GM21515 (cell line): ENCODE results near the gene ASTL.

ENCODE experiments used
- ATAC-seq: cut with Tn5 transposase; IDR thresholded peaks from one replicate; pipeline ENCODE4 v1.9.1; 2021; ENCODE audit not compliant: unreplicated experiment

Gene ASTL

DNA sequence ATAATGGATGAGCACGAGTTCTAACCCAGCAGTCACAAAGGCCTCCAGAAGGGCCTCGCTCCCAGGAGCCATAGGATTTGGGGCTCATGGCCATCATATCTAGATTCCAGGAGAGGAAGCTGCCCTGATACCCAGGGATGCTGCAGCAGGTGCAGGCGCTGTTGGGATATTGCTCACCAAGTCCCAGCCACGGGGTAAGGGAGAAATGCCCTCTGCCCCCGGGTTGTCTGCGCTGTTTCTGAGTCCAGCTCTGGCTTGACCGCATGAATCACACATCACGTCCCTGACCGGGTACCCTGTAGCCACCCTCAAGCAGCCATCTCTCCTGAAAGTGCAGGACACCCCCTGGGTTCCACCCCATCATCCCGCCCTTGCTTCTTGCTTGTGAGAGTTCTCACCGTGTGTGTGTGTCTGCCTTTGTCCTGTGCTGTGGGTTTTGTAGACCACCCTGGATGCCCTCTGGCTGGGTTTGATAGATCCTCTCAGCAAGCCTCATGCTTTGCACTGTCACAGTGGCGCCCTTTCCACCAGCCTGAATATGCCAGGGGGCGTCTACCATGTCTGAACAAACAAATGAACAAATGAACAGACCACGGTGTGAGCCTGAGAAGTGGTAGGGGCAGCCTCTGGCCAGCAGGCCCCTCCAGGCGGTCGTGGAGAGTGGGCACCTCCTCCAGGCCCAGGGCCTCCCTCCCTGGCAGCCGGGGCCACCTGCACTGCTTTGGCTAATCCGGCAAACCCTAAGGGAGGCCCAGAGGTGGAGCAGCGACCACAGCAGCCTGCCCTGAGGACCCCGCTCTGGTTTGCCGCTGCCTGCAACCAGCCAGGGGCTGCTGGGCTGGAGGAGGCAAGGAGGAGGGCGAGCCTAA, 54.1 kb downstream of the ASTL start:
- no peak for ATAC-seq

DNA sequence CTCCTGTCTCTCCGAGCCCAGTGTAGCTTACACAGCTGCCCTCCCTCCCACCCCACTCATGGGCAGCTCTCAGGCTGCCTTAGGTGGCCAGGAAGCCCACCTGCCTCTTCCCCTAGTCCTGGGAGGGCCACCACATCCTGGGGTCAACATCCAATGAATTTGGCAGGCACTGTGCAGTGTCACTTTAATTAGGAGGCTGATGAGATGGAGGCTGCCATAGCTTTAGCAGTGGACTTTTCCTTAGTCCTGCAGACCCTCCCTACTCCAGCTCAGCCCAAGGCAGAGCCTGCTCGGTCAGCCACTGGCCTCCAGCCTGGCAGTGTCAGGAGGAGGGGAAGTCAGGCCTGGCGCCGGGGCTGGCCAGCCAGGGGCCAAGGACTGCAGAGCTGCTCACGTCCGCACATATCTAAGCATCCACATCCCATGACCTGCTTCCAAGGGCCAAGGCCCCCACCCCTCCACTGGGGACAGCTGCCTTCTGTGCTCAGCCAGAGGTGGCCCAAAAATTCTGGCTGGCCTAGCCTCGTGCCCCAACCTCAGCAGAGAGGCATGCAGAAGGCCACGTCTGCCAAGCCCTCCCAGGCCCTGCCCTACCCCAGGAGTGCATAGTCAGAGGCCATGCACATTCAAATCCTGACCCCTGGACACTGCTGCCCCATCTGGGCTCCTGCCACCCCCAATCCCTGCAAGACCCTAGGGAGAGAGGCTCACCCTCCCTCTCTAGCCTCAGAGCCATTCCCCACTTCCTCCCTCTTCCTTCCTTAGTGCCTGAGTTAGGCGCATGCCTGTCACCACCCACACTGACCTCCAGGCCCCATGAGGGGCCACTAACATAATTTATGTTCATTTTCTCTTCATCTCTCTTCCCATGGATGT, 55.0 kb downstream of the ASTL start:
- no peak for ATAC-seq

DNA sequence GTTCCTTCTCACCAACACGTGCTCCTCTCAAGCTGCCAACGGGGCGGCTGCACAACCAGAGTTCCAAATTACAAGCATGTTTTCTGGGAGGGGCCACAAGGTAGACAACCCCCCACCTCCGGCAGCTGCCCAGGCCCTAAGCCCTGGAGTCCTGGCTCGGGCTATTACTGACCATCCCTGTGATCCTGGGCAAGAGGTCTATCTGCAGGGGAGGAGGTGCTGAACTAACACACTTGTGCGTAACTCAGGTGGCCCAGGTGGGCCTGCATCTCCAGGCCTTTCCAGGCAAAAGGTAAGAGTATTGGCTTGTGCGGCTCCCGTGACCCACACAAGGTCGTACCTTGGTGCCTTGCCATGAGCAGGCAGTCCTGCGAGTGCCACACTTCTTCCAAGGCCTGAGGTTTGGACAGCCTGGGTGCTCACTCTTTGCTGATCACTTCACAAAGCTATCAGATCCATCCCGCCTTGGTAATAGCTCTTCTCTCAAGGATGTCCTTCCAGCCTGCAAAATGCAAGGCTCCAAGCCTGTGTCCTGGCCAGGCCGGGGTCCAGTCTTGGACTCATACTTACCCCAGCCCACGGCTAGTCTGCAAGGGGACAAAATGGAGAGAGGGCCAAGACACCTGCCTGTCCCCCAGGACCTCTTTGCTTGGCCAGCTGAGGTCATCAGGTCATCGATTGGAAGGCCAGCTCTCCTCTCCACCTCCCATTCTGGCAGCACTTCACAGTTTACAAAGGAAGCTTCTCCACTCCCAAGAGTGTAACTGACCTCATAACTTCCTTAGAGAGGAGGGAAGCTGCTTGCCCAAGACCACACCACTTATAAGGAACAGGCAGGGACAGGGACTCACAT, 55.9 kb downstream of the ASTL start:
- ATAC-seq: no peak

DNA sequence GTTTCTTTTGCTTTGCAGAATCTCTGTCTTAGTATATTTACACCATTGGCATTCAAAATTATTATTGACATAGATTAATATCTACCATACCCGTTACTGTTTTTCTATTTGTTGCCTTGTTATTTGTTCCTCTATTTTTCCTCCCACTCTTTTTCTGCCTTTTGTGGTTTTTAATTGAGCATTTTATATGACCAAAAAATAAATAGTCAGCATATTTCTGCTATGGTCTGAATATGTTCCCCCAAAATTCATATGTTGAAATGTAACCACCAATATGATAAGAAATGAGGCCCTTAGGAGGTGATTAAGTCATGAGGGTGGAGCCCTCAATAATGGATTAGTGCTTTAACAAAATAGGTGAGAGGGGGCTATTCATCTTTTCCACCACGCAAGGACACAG, 57.3 kb downstream of the ASTL start:
- no peak for ATAC-seq

DNA sequence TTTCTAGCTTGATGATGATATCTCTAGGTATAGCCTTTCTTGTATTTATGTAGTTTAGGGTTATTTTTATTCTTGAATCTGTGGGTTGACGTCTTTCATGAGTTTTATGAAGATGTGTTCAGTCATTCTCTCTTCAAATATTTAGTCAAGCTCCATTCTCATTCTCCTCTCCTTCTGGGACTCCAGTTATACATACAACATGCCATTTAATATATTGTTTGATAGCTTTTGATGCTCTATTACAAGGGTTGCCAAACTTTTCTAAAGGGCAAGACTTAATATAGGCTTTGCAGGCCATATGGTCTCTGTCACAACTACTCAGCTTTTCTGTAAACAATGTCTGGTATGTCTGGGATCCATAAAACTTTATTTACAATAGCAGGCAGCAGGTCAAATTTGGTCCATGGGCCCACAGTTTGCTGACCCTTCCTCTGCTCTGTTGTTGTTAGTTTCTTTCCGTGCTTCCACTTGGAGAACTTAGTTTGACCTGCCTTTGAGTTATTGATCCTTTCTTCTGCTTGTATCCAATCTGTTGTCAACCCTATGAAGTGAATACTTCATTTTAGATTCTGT, 63.0 kb downstream of the ASTL start:
- ATAC-seq: no peak

DNA sequence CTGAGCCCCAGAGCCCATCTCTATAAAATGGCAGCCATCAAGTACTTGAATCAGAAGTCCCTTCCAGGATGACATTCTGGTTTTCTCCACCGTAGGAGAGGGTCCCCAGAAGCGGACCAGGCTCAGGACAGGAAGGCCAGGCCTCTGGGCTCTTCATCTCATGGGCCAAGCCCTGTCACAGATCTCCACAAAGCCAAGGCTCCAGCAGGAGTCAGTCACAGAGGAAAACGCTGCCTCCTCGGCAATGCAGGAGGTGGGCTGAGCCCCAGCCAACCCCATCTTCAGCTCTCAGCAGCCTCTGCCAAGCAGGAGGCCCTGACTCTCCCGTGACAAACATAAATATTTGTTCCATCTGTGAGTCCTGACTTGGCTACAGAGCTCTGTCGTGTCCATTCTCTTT, 64.1 kb downstream of the ASTL start:
- ATAC-seq: no peak

DNA sequence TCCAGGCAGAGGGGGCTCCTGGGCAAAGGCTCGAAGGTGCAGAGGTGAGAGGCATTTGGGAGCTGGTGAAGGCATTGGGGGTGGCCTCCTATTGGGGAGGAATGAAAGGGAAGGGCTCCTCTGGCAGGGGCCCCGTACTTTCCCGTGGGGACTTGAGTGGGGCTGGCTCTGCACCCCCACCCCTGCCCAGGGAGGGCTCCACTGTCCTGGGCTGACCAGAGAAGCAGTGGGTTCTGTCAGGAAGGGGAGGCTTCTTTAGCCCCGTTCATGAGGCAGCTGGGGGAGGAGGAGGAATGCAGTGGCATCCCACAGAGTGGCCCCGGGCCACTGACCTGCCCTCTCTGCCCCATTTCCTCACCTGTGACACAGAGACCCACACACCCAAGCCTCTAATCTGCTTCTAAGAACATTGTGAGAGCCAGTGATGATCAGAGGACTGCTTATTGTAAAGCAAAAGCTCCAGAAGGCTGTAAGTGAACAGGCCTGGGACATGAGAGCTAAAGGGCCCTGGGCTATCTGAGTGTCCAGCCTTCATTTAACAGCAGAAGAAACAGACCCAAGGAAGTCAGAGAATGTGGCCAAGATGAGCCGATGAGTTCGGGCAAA, 65.0 kb downstream of the ASTL start:
- no peak for ATAC-seq
